ENCODE measurements around the gene MAEL.

MAEL gene

GRCh38 chr1:167054946-167055630 is 66.0 kb downstream of the MAEL start:
- no peak for DNase-seq (ENCODE audit: low read depth, low spot score)

GRCh38 chr1:167056529-167057231 is 67.6 kb downstream of the MAEL start:
- DNase-seq (ENCODE audit: low read depth, low spot score), result no peak

GRCh38 chr1:167057241-167057688 is 68.2 kb downstream of the MAEL start:
- peak; percentile 74 for DNase-seq (ENCODE audit: low read depth, low spot score)

GRCh38 chr1:167059045-167059808 is 70.1 kb downstream of the MAEL start:
- peak; percentile 93 for DNase-seq (ENCODE audit: low read depth, low spot score)

GRCh38 chr1:167059809-167060107 is 70.7 kb downstream of the MAEL start:
- no peak for DNase-seq (ENCODE audit: low read depth, low spot score)

GRCh38 chr1:167060141-167061072 is 71.3 kb downstream of the MAEL start:
- DNase-seq (ENCODE audit: low read depth, low spot score), result peak; percentile 19

- no peak for DNase-seq (ENCODE audit: low read depth, low spot score)
Measured at GRCh38 chr1:167061073-167061464, 72.0 kb downstream of the MAEL start.

- DNase-seq (ENCODE audit: low read depth, low spot score), result no peak
Measured at GRCh38 chr1:167064621-167065020, 75.5 kb downstream of the MAEL start.

- DNase-seq (ENCODE audit: low read depth, low spot score), result no peak
Measured at GRCh38 chr1:167065471-167065870, 76.4 kb downstream of the MAEL start.

GRCh38 chr1:167066333-167067122 is 77.4 kb downstream of the MAEL start:
- peak; percentile 92 for DNase-seq (ENCODE audit: low read depth, low spot score)

GRCh38 chr1:167067904-167068303 is 78.8 kb downstream of the MAEL start:
- DNase-seq (ENCODE audit: low read depth, low spot score), result no peak

GRCh38 chr1:167068761-167069160 is 79.7 kb downstream of the MAEL start:
- DNase-seq (ENCODE audit: low read depth, low spot score), result no peak

- DNase-seq (ENCODE audit: low read depth, low spot score), result no peak
Measured at GRCh38 chr1:167071286-167071685, 82.2 kb downstream of the MAEL start.

All from ELF-1 (cell line).